Endothelial cell of umbilical vein (primary cell): ENCODE results near the gene SMKR1. TPM values are rescaled to one million over a fixed set of nuclear protein-coding genes. Genes with fewer than 3 reads are reported as not detected.

Source experiments
- BruUV-seq: library from RNA; stranded (reverse); fragments of 400-500 nt; replicated peaks from 2 replicates; lab custom pipeline; 2021; lab: Mats Ljungman, UMichigan
- CTCF ChIA-PET: fragments of 300-600, 350-600 bp; sonication (Branson Sonifier 250); formaldehyde crosslinking; loops from one replicate; lab custom pipeline; 2021; ENCODE audit warnings: antibody characterized with exemption, inconsistent platforms; lab: Charles Lee
- POLR2A ChIA-PET: fragments of 300-600, 350-600 bp; sonication (Branson Sonifier 250); formaldehyde crosslinking; loops from one replicate; lab custom pipeline; 2021; ENCODE audit warnings: antibody characterized with exemption, inconsistent platforms; lab: Charles Lee
- DNase-seq: peaks from one replicate; pipeline ENCODE4 v3.0.0-alpha.2; 2011; ENCODE audit warnings: low read depth, low spot score
- FAIRE-seq: peaks from 2 replicates; lab custom pipeline; 2011; peaks lifted over from hg19 to GRCh38; lab: Jason Lieb, UNC
- H2AFZ ChIP-seq: 2 replicates; pipeline ENCODE4 v1.6.0; 2012; ENCODE audit warnings: low read depth, low read length, control low read depth, inconsistent platforms
- H3K27ac ChIP-seq: 2 replicates; pipeline ENCODE4 v1.5.1; 2011; ENCODE audit warnings: low read depth, mild to moderate bottlenecking, control low read depth, low read length, moderate library complexity; ENCODE audit not compliant: insufficient read depth
- H3K27me3 ChIP-seq, 2 experiments: 2 replicates each; pipeline versions ENCODE4 v1.6.0 to v1.6.1; 2011; ENCODE audit warnings: low read length in 2 of 2, mixed read lengths in 1 of 2; ENCODE audit not compliant: control insufficient read depth in 2 of 2, insufficient read depth in 2 of 2
- H3K36me3 ChIP-seq, 2 experiments: 2 replicates in 1 of 2; 3 replicates in 1 of 2; pipeline ENCODE4 v1.5.1; 2011; ENCODE audit warnings: low read length in 2 of 2, mild to moderate bottlenecking in 1 of 2, moderate library complexity in 1 of 2; ENCODE audit not compliant: control insufficient read depth in 2 of 2, insufficient read depth in 2 of 2; ENCODE audit errors: extremely low read depth in 1 of 2
- H3K4me1 ChIP-seq: 3 replicates; pipeline ENCODE4 v1.5.1; 2011; ENCODE audit warnings: mild to moderate bottlenecking, low read length; ENCODE audit not compliant: control insufficient read depth, insufficient read depth; ENCODE audit errors: extremely low read depth
- H3K4me2 ChIP-seq: 2 replicates; pipeline ENCODE4 v1.6.1; 2011; ENCODE audit warnings: low read length, control low read depth, mixed read lengths; ENCODE audit not compliant: insufficient read depth
- H3K4me3 ChIP-seq, 3 experiments: fragments of 200-600 bp in 1 of 3; sonication (generic), shearing (Covaris generic) in 1 of 3; replicated peaks in 1 of 3; 2 replicates each; pipeline ENCODE4 v1.5.1; 2011 to 2016; ENCODE audit warnings: control low read depth in 3 of 3, low read length in 3 of 3, mild to moderate bottlenecking in 2 of 3, inconsistent platforms in 1 of 3, low read depth in 1 of 3, moderate library complexity in 1 of 3; ENCODE audit not compliant: insufficient read depth in 1 of 3
- H3K79me2 ChIP-seq: 2 replicates; pipeline ENCODE4 v1.6.0; 2012; ENCODE audit warnings: low read length, inconsistent platforms; ENCODE audit not compliant: control insufficient read depth, insufficient read depth
- H3K9ac ChIP-seq: replicated peaks from 2 replicates; pipeline ENCODE3; 2011; ENCODE audit warnings: low read length, control low read depth; ENCODE audit not compliant: insufficient read depth; ENCODE audit errors: extremely low read depth
- H3K9me1 ChIP-seq: replicated peaks from 3 replicates; pipeline ENCODE4 v1.6.0; 2011; ENCODE audit warnings: mild to moderate bottlenecking, low read length; ENCODE audit not compliant: control insufficient read depth, insufficient read depth; ENCODE audit errors: extremely low read depth
- H3K9me3 ChIP-seq: replicated peaks from 2 replicates; pipeline ENCODE4 v1.5.1; 2012; ENCODE audit warnings: low read length, inconsistent platforms; ENCODE audit not compliant: control insufficient read depth, insufficient read depth
- H4K20me1 ChIP-seq: replicated peaks from 2 replicates; pipeline ENCODE3; 2011; ENCODE audit warnings: mild to moderate bottlenecking, low read length; ENCODE audit not compliant: control insufficient read depth, insufficient read depth; ENCODE audit errors: extremely low read depth
- CTCF ChIP-seq, 2 donors: IDR thresholded peaks; 1 replicate in 1 of 2; 2 replicates in 1 of 2; pipeline ENCODE4 v1.5.1; 2011; ENCODE audit warnings: low read length in 2 of 2, mild to moderate bottlenecking in 2 of 2, moderate library complexity in 2 of 2, control low read depth in 1 of 2, inconsistent platforms in 1 of 2, low read depth in 1 of 2; ENCODE audit not compliant: insufficient read depth in 1 of 2; ENCODE audit errors: extremely low read depth in 1 of 2
- EZH2 ChIP-seq: IDR thresholded peaks from 2 replicates; pipeline ENCODE4 v1.6.1; 2012; ENCODE audit warnings: borderline replicate concordance, low read depth, mild to moderate bottlenecking, moderate library complexity, low read length, inconsistent platforms; ENCODE audit not compliant: severe bottlenecking
- FOS ChIP-seq: IDR thresholded peaks from 2 replicates; pipeline ENCODE4 v1.6.1; 2011; ENCODE audit warnings: mild to moderate bottlenecking, low read length, moderate library complexity, borderline replicate concordance; ENCODE audit not compliant: insufficient read depth
- GATA2 ChIP-seq: IDR thresholded peaks from 2 replicates; pipeline ENCODE4 v1.7.0; 2011; ENCODE audit warnings: low read depth, mild to moderate bottlenecking, moderate library complexity, mixed read lengths, low read length; ENCODE audit not compliant: insufficient read length, insufficient read depth
- JUN ChIP-seq: IDR thresholded peaks from 2 replicates; pipeline ENCODE4 v1.6.1; 2011; ENCODE audit warnings: borderline replicate concordance, low read depth; ENCODE audit not compliant: insufficient read length, insufficient read depth
- MAX ChIP-seq: IDR thresholded peaks from 2 replicates; pipeline ENCODE4 v1.6.1; 2011; ENCODE audit not compliant: insufficient read depth, insufficient read length
- MYC ChIP-seq: IDR thresholded peaks from one replicate; pipeline ENCODE4 v1.6.1; 2011; ENCODE audit warnings: mild to moderate bottlenecking, low read depth, low read length
- POLR2A ChIP-seq: IDR thresholded peaks from 2 replicates; pipeline ENCODE4 v1.6.1; 2012; ENCODE audit warnings: low read depth, mild to moderate bottlenecking, control low read depth, low read length
- POLR2AphosphoS5 ChIP-seq: IDR thresholded peaks from 2 replicates; pipeline ENCODE4 v1.6.1; 2012; ENCODE audit warnings: low read depth, mild to moderate bottlenecking, control low read depth, low read length, moderate library complexity; ENCODE audit not compliant: insufficient read depth
- dilution Hi-C: fragments of 300-500 bp; cut with MboI; formaldehyde crosslinking; loops from one replicate; pipeline ENCODE4 v1.15.0; 2019; ENCODE audit warnings: low sequenced_read_pairs; ENCODE audit not compliant: extremely low pct_ligation_motif_present
- intact Hi-C: fragments of 100-400 bp; cut with micrococcal nuclease; formaldehyde crosslinking; loops from one replicate; pipeline ENCODE4 v1.10.0; 2022
- polyA plus RNA-seq, 4 experiments: library from polyadenylated mRNA; depleted of rRNA in 3 of 4; stranded (reverse) in 3 of 4; unstranded in 1 of 4; fragments of >200 nt; gene quantifications; 2 replicates each; pipeline versions ENCODE4 v1.2.1 to v1.2.3, GENCODE V29; 2011 to 2012; ENCODE audit warnings: missing spikeins in 1 of 4
- total RNA-seq: library from RNA; stranded (reverse); gene quantifications from 2 replicates; pipeline ENCODE4 v1.2.3, GENCODE V29; 2021

Gene SMKR1
- total and polyA plus RNA-seq, 2 donors (not counting 3 experiments of a cell fraction or from before 2014, with no cell fraction given): 0.64 TPM; not detected in 1

- no peaks in the 10 kb centered on the region for H4K20me1 ChIP-seq
- no peaks in the 10 kb centered on the region for H3K79me2 ChIP-seq
- no peaks in the 10 kb centered on the region for H3K9me1 ChIP-seq
- H3K4me3 ChIP-seq: no peak overlapping the region
- DNase-seq (no peak), FAIRE-seq (no peak)
- H3K27ac ChIP-seq: no peak overlapping the region
- no peak overlapping the region for H2AFZ ChIP-seq
- ChIA-PET CTCF (interaction anchor here (0.7 to 1.5 kb wide), 5 partner anchors 32 to 321 kb away, joined by 3 to 4 read pairs (median 3); no protein-coding TSS in a partner anchor), POLR2A (no interaction called here)
- no peak for TF ChIP-seq POLR2AphosphoS5
- no peak for TF ChIP-seq JUN
- no peak for TF ChIP-seq MYC
- TF ChIP-seq EZH2: no peak
- TF ChIP-seq GATA2: no peak
- TF ChIP-seq POLR2A: no peak
- TF ChIP-seq MAX: no peak
- no peak for TF ChIP-seq FOS
- peaks cover 0 to 5% of the 10 kb centered on the region in 2 experiments for H3K27me3 ChIP-seq
- dilution Hi-C loops (no loop called here), intact Hi-C loops (loop anchor here (5.0 kb wide), 1 partner anchor 139 kb away; no protein-coding TSS in a partner anchor)
- H3K4me2 ChIP-seq: no peak overlapping the region
- H3K4me1 ChIP-seq: no peaks in the 10 kb centered on the region
- H3K9ac ChIP-seq: no peak overlapping the region
- BruUV-seq: no TSS peak
- no peaks in the 10 kb centered on the region for H3K36me3 ChIP-seq
- no peaks in the 10 kb centered on the region for H3K9me3 ChIP-seq
Measured at GRCh38 chr7:129503725-129504124, 1.4 kb downstream of the SMKR1 start.

GRCh38 chr7:129512192-129512591 is 9.9 kb downstream of the SMKR1 start:
- Histone ChIP-seq H3K79me2 (no peaks in the 10 kb centered on the region), H3K4me2 (no peak overlapping the region), H2AFZ (no peak overlapping the region), H3K9ac (no peak overlapping the region), H3K9me1 (no peaks in the 10 kb centered on the region), H3K27me3 (no peaks in the 10 kb centered on the region), H4K20me1 (no peaks in the 10 kb centered on the region), H3K36me3 (no peaks in the 10 kb centered on the region), H3K9me3 (no peaks in the 10 kb centered on the region), H3K27ac (no peak overlapping the region), H3K4me3 (no peak overlapping the region), H3K4me1 (no peaks in the 10 kb centered on the region)
- DNase-seq: no peak
- no TSS peak for BruUV-seq
- intact Hi-C loops (no loop called here), dilution Hi-C loops (no loop called here)
- no peak for FAIRE-seq
- ChIA-PET POLR2A (no interaction called here), CTCF (interaction anchor here (1.1 kb wide), 1 partner anchor 12 kb away, joined by 3 read pairs; no protein-coding TSS in a partner anchor)
- no peak for TF ChIP-seq POLR2AphosphoS5
- TF ChIP-seq EZH2: no peak
- TF ChIP-seq CTCF (IDR thresholded peaks at IDR 0.05; ENCODE audit: extremely low read depth in 1 of 2, insufficient read depth in 1 of 2, low read depth in 1 of 2, low read length in 2 of 2): no peak
- TF ChIP-seq FOS: no peak
- TF ChIP-seq GATA2: no peak
- TF ChIP-seq JUN: no peak
- TF ChIP-seq MYC: no peak
- TF ChIP-seq MAX: no peak
- no peak for TF ChIP-seq POLR2A
